Measurements from ENCODE around the gene LHX3.
A peak's percentile ranks its signal among the peaks of the same experiment; 100 is the strongest.

LHX3 gene

DNA sequence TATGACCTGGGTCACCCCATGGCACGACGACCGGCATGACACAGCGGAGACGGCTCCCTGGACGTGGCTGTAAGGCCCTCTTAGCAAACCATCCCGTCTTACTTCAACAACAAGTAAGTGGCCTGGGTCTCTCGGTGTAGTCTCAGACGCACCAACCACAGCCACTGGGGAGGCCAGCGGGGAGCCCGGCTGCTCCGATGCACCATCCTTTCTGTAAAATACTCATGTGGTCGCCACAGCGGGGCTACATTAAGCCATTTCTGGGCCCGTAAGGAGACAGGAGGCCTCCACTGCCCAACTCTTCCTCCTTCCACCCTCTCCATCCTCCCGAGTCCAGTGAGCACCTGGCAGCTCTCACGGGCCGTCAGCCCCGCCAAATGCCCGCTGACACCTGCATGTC is 36.0 kb upstream of the LHX3 start (continued):
- TF ChIP-seq, protein P1, sequence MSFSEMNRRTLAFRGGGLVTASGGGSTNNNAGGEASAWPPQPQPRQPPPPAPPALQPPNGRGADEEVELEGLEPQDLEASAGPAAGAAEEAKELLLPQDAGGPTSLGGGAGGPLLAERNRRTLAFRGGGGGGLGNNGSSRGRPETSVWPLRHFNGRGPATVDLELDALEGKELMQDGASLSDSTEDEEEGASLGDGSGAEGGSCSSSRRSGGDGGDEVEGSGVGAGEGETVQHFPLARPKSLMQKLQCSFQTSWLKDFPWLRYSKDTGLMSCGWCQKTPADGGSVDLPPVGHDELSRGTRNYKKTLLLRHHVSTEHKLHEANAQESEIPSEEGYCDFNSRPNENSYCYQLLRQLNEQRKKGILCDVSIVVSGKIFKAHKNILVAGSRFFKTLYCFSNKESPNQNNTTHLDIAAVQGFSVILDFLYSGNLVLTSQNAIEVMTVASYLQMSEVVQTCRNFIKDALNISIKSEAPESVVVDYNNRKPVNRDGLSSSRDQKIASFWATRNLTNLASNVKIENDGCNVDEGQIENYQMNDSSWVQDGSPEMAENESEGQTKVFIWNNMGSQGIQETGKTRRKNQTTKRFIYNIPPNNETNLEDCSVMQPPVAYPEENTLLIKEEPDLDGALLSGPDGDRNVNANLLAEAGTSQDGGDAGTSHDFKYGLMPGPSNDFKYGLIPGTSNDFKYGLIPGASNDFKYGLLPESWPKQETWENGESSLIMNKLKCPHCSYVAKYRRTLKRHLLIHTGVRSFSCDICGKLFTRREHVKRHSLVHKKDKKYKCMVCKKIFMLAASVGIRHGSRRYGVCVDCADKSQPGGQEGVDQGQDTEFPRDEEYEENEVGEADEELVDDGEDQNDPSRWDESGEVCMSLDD (tag by site-specific recombination; IDR thresholded peaks at IDR 0.05): no peak
- TF ChIP-seq ZSCAN23 (tag by site-specific recombination; IDR thresholded peaks at IDR 0.05) (no peak), ZNF610 (tag by site-specific recombination; IDR thresholded peaks at IDR 0.05; ENCODE audit: borderline replicate concordance) (no peak), GLI2 (tag by site-specific recombination; IDR thresholded peaks at IDR 0.05; ENCODE audit: borderline replicate concordance, low read depth) (no peak)

DNA sequence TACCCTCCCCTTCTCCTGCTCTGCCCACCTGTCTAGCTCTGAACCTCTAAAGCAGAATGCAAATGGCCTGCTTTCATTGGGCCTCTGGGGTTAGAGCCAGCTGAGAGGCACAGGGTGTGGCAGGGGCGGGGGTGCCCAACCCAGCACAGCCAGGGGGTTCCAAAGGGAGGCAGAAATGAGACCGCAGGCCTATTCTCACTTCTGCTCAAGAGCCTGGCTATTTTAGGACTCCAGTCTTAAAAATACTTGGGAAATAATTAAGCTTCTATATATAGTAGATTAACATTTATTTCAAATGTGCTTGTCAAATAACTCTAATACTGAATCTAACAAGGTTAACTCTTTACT is 35.0 kb upstream of the LHX3 start:
- ChIA-PET CTCF (interaction anchor here (0.7 to 1.3 kb wide), 4 partner anchors 12 to 43 kb away, joined by 3 to 5 read pairs (median 4); no protein-coding TSS in a partner anchor), POLR2A (interaction anchor here (1.0 kb wide), 1 partner anchor 27 kb away, joined by 3 read pairs; no protein-coding TSS in a partner anchor)
- no peaks in the 10 kb centered on the region for H3K4me1 ChIP-seq (ENCODE audit: control insufficient read depth, insufficient read depth, low read length)
- no peaks in the 10 kb centered on the region for H3K9me3 ChIP-seq (ENCODE audit: control insufficient read depth, insufficient read depth, low read depth, low read length)
- peaks cover 0 to 36% of the 10 kb centered on the region in 2 experiments; a peak in 1 of 3 replicates for H3K36me3 ChIP-seq (ENCODE audit: control insufficient read depth in 2 of 2, insufficient read depth in 1 of 2, low read length in 2 of 2)
- H3K27ac ChIP-seq (ENCODE audit: extremely low read depth, low read depth, low read length): no peak overlapping the region
- no peak overlapping the region for H3K4me3 ChIP-seq (ENCODE audit: low read depth, low read length)
- TF ChIP-seq GLIS1 (tag by site-specific recombination; IDR thresholded peaks at IDR 0.05) (no peak), ZNF610 (tag by site-specific recombination; IDR thresholded peaks at IDR 0.05; ENCODE audit: borderline replicate concordance) (no peak), KLF16 (tag by site-specific recombination; IDR thresholded peaks at IDR 0.05) (no peak), ZNF341 (tag by site-specific recombination; IDR thresholded peaks at IDR 0.05; ENCODE audit: low read depth) (peak; percentile 26; the same call in 1 of the 2 replicates), ZNF274 (IDR thresholded peaks at IDR 0.05; ENCODE audit: low read length) (no peak), ZNF274 (tag by site-specific recombination; IDR thresholded peaks at IDR 0.05; ENCODE audit: borderline replicate concordance) (no peak), KLF10 (tag by site-specific recombination; IDR thresholded peaks at IDR 0.05) (0 out of 2 replicates have a peak, but pooled peaks have one; percentile 20), ZNF658 (tag by site-specific recombination; IDR thresholded peaks at IDR 0.05) (no peak), ZNF423 (tag by site-specific recombination; IDR thresholded peaks at IDR 0.05) (no peak), ZBTB7A (tag by site-specific recombination; IDR thresholded peaks at IDR 0.05; ENCODE audit: low read depth) (no peak), SP7 (tag by site-specific recombination; IDR thresholded peaks at IDR 0.05) (no peak), TCF7L2 (IDR thresholded peaks at IDR 0.05; ENCODE audit: borderline replicate concordance, low read depth, low read length) (no peak)
- TF ChIP-seq, protein P2, sequence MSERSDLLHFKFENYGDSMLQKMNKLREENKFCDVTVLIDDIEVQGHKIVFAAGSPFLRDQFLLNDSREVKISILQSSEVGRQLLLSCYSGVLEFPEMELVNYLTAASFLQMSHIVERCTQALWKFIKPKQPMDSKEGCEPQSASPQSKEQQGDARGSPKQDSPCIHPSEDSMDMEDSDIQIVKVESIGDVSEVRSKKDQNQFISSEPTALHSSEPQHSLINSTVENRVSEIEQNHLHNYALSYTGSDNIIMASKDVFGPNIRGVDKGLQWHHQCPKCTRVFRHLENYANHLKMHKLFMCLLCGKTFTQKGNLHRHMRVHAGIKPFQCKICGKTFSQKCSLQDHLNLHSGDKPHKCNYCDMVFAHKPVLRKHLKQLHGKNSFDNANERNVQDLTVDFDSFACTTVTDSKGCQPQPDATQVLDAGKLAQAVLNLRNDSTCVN (tag by site-specific recombination; optimal IDR thresholded peaks at IDR 0.05): no peak
- TF ChIP-seq, protein P1 (tag by site-specific recombination; IDR thresholded peaks at IDR 0.05): no peak
- TF ChIP-seq, protein P3, sequence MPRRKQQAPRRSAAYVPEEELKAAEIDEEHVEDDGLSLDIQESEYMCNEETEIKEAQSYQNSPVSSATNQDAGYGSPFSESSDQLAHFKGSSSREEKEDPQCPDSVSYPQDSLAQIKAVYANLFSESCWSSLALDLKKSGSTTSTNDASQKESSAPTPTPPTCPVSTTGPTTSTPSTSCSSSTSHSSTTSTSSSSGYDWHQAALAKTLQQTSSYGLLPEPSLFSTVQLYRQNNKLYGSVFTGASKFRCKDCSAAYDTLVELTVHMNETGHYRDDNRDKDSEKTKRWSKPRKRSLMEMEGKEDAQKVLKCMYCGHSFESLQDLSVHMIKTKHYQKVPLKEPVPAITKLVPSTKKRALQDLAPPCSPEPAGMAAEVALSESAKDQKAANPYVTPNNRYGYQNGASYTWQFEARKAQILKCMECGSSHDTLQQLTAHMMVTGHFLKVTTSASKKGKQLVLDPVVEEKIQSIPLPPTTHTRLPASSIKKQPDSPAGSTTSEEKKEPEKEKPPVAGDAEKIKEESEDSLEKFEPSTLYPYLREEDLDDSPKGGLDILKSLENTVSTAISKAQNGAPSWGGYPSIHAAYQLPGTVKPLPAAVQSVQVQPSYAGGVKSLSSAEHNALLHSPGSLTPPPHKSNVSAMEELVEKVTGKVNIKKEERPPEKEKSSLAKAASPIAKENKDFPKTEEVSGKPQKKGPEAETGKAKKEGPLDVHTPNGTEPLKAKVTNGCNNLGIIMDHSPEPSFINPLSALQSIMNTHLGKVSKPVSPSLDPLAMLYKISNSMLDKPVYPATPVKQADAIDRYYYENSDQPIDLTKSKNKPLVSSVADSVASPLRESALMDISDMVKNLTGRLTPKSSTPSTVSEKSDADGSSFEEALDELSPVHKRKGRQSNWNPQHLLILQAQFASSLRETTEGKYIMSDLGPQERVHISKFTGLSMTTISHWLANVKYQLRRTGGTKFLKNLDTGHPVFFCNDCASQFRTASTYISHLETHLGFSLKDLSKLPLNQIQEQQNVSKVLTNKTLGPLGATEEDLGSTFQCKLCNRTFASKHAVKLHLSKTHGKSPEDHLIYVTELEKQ (tag by site-specific recombination; IDR thresholded peaks at IDR 0.05; ENCODE audit: borderline replicate concordance): no peak
- TF ChIP-seq, protein P4, sequence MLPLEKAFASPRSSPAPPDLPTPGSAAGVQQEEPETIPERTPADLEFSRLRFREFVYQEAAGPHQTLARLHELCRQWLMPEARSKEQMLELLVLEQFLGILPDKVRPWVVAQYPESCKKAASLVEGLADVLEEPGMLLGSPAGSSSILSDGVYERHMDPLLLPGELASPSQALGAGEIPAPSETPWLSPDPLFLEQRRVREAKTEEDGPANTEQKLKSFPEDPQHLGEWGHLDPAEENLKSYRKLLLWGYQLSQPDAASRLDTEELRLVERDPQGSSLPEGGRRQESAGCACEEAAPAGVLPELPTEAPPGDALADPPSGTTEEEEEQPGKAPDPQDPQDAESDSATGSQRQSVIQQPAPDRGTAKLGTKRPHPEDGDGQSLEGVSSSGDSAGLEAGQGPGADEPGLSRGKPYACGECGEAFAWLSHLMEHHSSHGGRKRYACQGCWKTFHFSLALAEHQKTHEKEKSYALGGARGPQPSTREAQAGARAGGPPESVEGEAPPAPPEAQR (tag by site-specific recombination; IDR thresholded peaks at IDR 0.05): no peak
- TF ChIP-seq, protein P5, sequence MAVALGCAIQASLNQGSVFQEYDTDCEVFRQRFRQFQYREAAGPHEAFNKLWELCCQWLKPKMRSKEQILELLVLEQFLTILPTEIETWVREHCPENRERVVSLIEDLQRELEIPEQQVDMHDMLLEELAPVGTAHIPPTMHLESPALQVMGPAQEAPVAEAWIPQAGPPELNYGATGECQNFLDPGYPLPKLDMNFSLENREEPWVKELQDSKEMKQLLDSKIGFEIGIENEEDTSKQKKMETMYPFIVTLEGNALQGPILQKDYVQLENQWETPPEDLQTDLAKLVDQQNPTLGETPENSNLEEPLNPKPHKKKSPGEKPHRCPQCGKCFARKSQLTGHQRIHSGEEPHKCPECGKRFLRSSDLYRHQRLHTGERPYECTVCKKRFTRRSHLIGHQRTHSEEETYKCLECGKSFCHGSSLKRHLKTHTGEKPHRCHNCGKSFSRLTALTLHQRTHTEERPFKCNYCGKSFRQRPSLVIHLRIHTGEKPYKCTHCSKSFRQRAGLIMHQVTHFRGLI (tag by site-specific recombination; IDR thresholded peaks at IDR 0.05): no peak
